Astrocyte (in vitro differentiated cells and primary cell): Measurements from ENCODE around the gene CFAP141.

Experiments used
- CTCF ChIP-seq: IDR thresholded peaks from 2 replicates; pipeline ENCODE4 v1.5.1; 2011; ENCODE audit warnings: low read depth, mild to moderate bottlenecking, inconsistent platforms, low read length, moderate library complexity; ENCODE audit not compliant: insufficient read depth
- EZH2 ChIP-seq: IDR thresholded peaks from 2 replicates; pipeline ENCODE4 v1.6.1; 2012; ENCODE audit warnings: mild to moderate bottlenecking, low read length, inconsistent platforms; ENCODE audit not compliant: insufficient read depth

- TF ChIP-seq CTCF = no peak
- no peak for TF ChIP-seq EZH2
Measured at GRCh38 chr1:154219541-154219940, 13.4 kb upstream of the CFAP141 start.
